SK-N-SH (cell line): Measurements from ENCODE around the gene MMD. TPM values are rescaled to one million over a fixed set of nuclear protein-coding genes. Genes with fewer than 3 reads are reported as not detected.

Source experiments
- CTCF ChIA-PET: fragments of 300-600, 350-600 bp; formaldehyde crosslinking; extraction: SDS; loops from one replicate; lab custom pipeline; 2021; lab: Yijun Ruan, JAX
- POLR2A ChIA-PET: fragments of 350-600 bp; sonication (Branson Sonifier 250); formaldehyde crosslinking; extraction: SDS; loops from one replicate; lab custom pipeline; 2020; ENCODE audit warnings: antibody characterized with exemption, inconsistent platforms; lab: Yijun Ruan, JAX
- DNase-seq: peaks from one replicate; pipeline ENCODE4 v3.0.0; 2012
- H2AFZ ChIP-seq: fragments of 200-600 bp; sonication (generic); 2 replicates; pipeline ENCODE4 v1.8.1; 2016; ENCODE audit warnings: antibody characterized with exemption, mild to moderate bottlenecking, low read depth
- H3F3A ChIP-seq: fragments of 200-600 bp; sonication (generic); replicated peaks from 2 replicates; pipeline ENCODE3; 2016; ENCODE audit warnings: antibody characterized with exemption, mild to moderate bottlenecking; ENCODE audit not compliant: insufficient read depth
- H3K27ac ChIP-seq, 2 experiments: fragments of 200-500 bp in 1 of 2; fragments of 200-600 bp in 1 of 2; sonication (Bioruptor generic) in 1 of 2; sonication (generic), shearing (Covaris generic) in 1 of 2; 2 replicates each; pipeline versions ENCODE4 v1.5.1 to v1.6.1; 2014 to 2016; ENCODE audit warnings: low read depth in 2 of 2, inconsistent platforms in 1 of 2, low read length in 1 of 2, mild to moderate bottlenecking in 1 of 2, mixed read lengths in 1 of 2
- H3K27me3 ChIP-seq: fragments of 200-600 bp; sonication (generic), shearing (Covaris generic); 2 replicates; pipeline ENCODE4 v1.6.1; 2016; ENCODE audit warnings: mixed run types; ENCODE audit not compliant: insufficient read depth
- H3K36me3 ChIP-seq, 2 experiments: fragments of 200-500 bp in 1 of 2; fragments of 200-600 bp in 1 of 2; sonication (Bioruptor generic) in 1 of 2; sonication (generic) in 1 of 2; replicated peaks in 1 of 2; 2 replicates each; pipeline versions ENCODE3 to v1.5.1; 2014 to 2016; ENCODE audit warnings: low read length in 1 of 2, mild to moderate bottlenecking in 1 of 2; ENCODE audit not compliant: insufficient read depth in 2 of 2, control insufficient read depth in 1 of 2
- H3K4me1 ChIP-seq, 2 experiments: fragments of 200-500 bp in 1 of 2; fragments of 200-600 bp in 1 of 2; sonication (Bioruptor generic) in 1 of 2; sonication (generic), shearing (Covaris generic) in 1 of 2; 2 replicates each; pipeline versions ENCODE4 v1.5.1 to v1.6.1; 2014 to 2016; ENCODE audit warnings: low read depth in 1 of 2, low read length in 1 of 2, mixed run types in 1 of 2; ENCODE audit not compliant: insufficient read depth in 2 of 2, control insufficient read depth in 1 of 2
- H3K4me2 ChIP-seq: fragments of 200-600 bp; sonication (generic), shearing (Covaris generic); 2 replicates; pipeline ENCODE4 v1.6.1; 2017; ENCODE audit warnings: mixed run types
- H3K4me3 ChIP-seq, 2 experiments: fragments of 200-500 bp in 1 of 2; fragments of 200-600 bp in 1 of 2; sonication (Bioruptor generic) in 1 of 2; sonication (generic), shearing (Covaris generic) in 1 of 2; 2 replicates each; pipeline versions ENCODE4 v1.5.1 to v1.8.1; 2014 to 2016; ENCODE audit warnings: low read depth in 2 of 2, inconsistent platforms in 1 of 2, low read length in 1 of 2, mild to moderate bottlenecking in 1 of 2, mixed read lengths in 1 of 2, moderate library complexity in 1 of 2
- H3K79me2 ChIP-seq: fragments of 200-600 bp; sonication (generic); 2 replicates; pipeline ENCODE4 v1.8.1; 2017; ENCODE audit warnings: mild to moderate bottlenecking; ENCODE audit not compliant: insufficient read depth
- H3K9ac ChIP-seq: fragments of 200-600 bp; sonication (generic); 2 replicates; pipeline ENCODE4 v1.6.1; 2017; ENCODE audit warnings: mixed run types
- H3K9me2 ChIP-seq: fragments of 200-600 bp; sonication (generic); 2 replicates; pipeline ENCODE4 v1.6.1; 2017; ENCODE audit warnings: mixed run types
- H3K9me3 ChIP-seq: fragments of 200-600 bp; sonication (generic); 2 replicates; pipeline ENCODE4 v1.6.1; 2017; ENCODE audit warnings: mixed run types, mild to moderate bottlenecking, moderate library complexity
- H4K20me1 ChIP-seq: fragments of 200-600 bp; sonication (generic); 2 replicates; pipeline ENCODE4 v1.6.1; 2017; ENCODE audit warnings: mild to moderate bottlenecking, mixed run types; ENCODE audit not compliant: insufficient read depth
- EZH2phosphoT487 ChIP-seq: fragments of 200-600 bp; sonication (generic); IDR thresholded peaks from 2 replicates; pipeline ENCODE4 v1.6.1; 2017; ENCODE audit warnings: low read depth, mixed run types, mild to moderate bottlenecking, antibody characterized with exemption, moderate library complexity, borderline replicate concordance
- FOXM1 ChIP-seq: IDR thresholded peaks from 2 replicates; pipeline ENCODE4 v1.4.0; 2012; ENCODE audit warnings: low read depth, mild to moderate bottlenecking
- MEF2A ChIP-seq: IDR thresholded peaks from 2 replicates; pipeline ENCODE4 v1.4.0; 2012; ENCODE audit warnings: low read depth, borderline replicate concordance
- MXI1 ChIP-seq: IDR thresholded peaks from 2 replicates; pipeline ENCODE4 v1.6.1; 2012; ENCODE audit warnings: mild to moderate bottlenecking, low read depth, low read length, improper control_type of control experiment
- REST ChIP-seq: IDR thresholded peaks from 2 replicates; pipeline ENCODE4 v1.6.1; 2012; ENCODE audit warnings: mild to moderate bottlenecking, low read depth, low read length, moderate library complexity
- SIN3A ChIP-seq: IDR thresholded peaks from 2 replicates; pipeline ENCODE4 v1.6.1; 2012; ENCODE audit warnings: low read depth, mild to moderate bottlenecking, low read length, moderate library complexity, borderline replicate concordance
- SMC3 ChIP-seq: IDR thresholded peaks from 2 replicates; pipeline ENCODE4 v1.6.1; 2012; ENCODE audit warnings: low read depth, low read length, improper control_type of control experiment
- YY1 ChIP-seq: IDR thresholded peaks from 2 replicates; pipeline ENCODE4 v1.4.0; 2012; ENCODE audit warnings: low read depth, mild to moderate bottlenecking
- WGBS: methylation state at CpG from one replicate; pipeline ENCODE4 v1.1.6; 2017; ENCODE audit warnings: low lambda C conversion rate; 5-methylcytosine and 5-hydroxymethylcytosine counted together
- polyA plus RNA-seq, 3 experiments: library from polyadenylated mRNA; depleted of rRNA; stranded (reverse); fragments of >200 nt; gene quantifications; 2 replicates each; pipeline ENCODE4 v1.2.3, GENCODE V29; 2012
- TF ChIP-seq, protein P1 (sequence below): fragments of 150-350 bp; IDR thresholded peaks from 2 replicates; pipeline ENCODE4 v1.6.1; 2017; ENCODE audit warnings: antibody characterized with exemption, low read length, low read depth, borderline replicate concordance

Gene MMD
- polyA plus RNA-seq, 1 of the 3 experiments (the other 2 are of a cell fraction), result 10.9 TPM

DNA sequence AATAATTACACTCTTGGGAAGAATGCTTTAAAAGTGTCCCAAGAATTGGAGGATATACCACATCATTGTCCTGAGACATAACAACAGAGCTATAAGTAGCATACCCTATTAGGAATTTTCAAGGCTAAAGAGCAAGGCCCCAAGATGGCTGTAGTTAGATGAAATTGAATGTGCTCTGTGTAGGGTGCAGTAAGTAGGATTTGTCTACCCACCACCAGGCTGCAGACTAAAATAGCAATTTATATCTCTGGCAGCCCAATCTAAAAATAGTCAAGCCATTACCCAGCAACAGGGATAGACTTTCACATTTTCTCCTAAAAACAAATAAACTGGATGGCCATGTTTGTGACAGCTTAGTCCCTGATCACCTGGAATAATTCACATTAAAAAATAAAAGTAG lies 5.6 kb downstream of the MMD start:
- Histone ChIP-seq H3K9me2 (no peaks in the 10 kb centered on the region), H3K9ac (no peak overlapping the region), H3K27me3 (no peaks in the 10 kb centered on the region), H3K27ac (no peak overlapping the region), H3K36me3 (peaks cover 8 to 12% of the 10 kb centered on the region in 2 experiments), H3F3A (no peaks in the 10 kb centered on the region), H3K9me3 (no peaks in the 10 kb centered on the region), H3K4me2 (no peak overlapping the region), H4K20me1 (no peaks in the 10 kb centered on the region), H3K79me2 (peaks cover 31% of the 10 kb centered on the region; the same call in 1 of the 2 replicates), H2AFZ (no peak overlapping the region), H3K4me1 (peaks cover 8 to 15% of the 10 kb centered on the region in 2 experiments; a peak in 3 of 4 replicates), H3K4me3 (no peak overlapping the region)
- TF ChIP-seq REST, result no peak
- ChIA-PET CTCF (interaction anchor here (1.0 to 2.9 kb wide), 5 partner anchors 39 to 320 kb away, joined by 3 to 12 read pairs (median 3); no protein-coding TSS in a partner anchor), POLR2A (no interaction called here)
- DNase-seq, result no peak

GRCh38 chr17:55414983-55415382 lies 6.7 kb downstream of the MMD start:
- Histone ChIP-seq H3K27ac (no peak overlapping the region), H3K36me3 (peaks cover 15 to 19% of the 10 kb centered on the region in 2 experiments), H3K4me2 (no peak overlapping the region), H3K9me2 (no peaks in the 10 kb centered on the region), H3K4me1 (peaks cover 3 to 18% of the 10 kb centered on the region in 2 experiments; a peak in 3 of 4 replicates), H4K20me1 (no peaks in the 10 kb centered on the region), H3K79me2 (peaks cover 23% of the 10 kb centered on the region; the same call in 1 of the 2 replicates), H3K4me3 (no peak overlapping the region), H3K9me3 (no peaks in the 10 kb centered on the region), H2AFZ (no peak overlapping the region), H3K27me3 (no peaks in the 10 kb centered on the region), H3K9ac (no peak overlapping the region), H3F3A (no peaks in the 10 kb centered on the region)
- WGBS, result 97% methylated on average over 4 of the region's 4 CpGs
- TF ChIP-seq EZH2phosphoT487 (no peak), MXI1 (no peak), SMC3 (no peak), REST (no peak), FOXM1 (no peak), SIN3A (no peak), MEF2A (no peak), YY1 (no peak)
- TF ChIP-seq, protein P1, sequence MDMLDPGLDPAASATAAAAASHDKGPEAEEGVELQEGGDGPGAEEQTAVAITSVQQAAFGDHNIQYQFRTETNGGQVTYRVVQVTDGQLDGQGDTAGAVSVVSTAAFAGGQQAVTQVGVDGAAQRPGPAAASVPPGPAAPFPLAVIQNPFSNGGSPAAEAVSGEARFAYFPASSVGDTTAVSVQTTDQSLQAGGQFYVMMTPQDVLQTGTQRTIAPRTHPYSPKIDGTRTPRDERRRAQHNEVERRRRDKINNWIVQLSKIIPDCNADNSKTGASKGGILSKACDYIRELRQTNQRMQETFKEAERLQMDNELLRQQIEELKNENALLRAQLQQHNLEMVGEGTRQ, result no peak
- ChIA-PET POLR2A (no interaction called here), CTCF (interaction anchor here (0.8 to 1.5 kb wide), 3 partner anchors 9 to 98 kb away, joined by 3 to 5 read pairs (median 3); no protein-coding TSS in a partner anchor)
- no peak for DNase-seq
